GM12801 (cell line): ENCODE data around the gene FOXP1.

Experiments
- CTCF ChIP-seq: IDR thresholded peaks from one replicate; pipeline ENCODE4 v1.5.1; 2011; ENCODE audit warnings: control low read depth; ENCODE audit not compliant: insufficient read length; ENCODE audit errors: extremely low read depth

The FOXP1 gene

GRCh38 chr3:71417791-71418190 is 165.7 kb downstream of the FOXP1 start:
- TF ChIP-seq CTCF, result no peak

GRCh38 chr3:71416876-71417275 is 166.7 kb downstream of the FOXP1 start:
- TF ChIP-seq CTCF, result no peak

- TF ChIP-seq CTCF, result no peak
Measured at GRCh38 chr3:71415681-71416122, 167.8 kb downstream of the FOXP1 start.

GRCh38 chr3:71414189-71414927 is 169.2 kb downstream of the FOXP1 start:
- TF ChIP-seq CTCF, result no peak

GRCh38 chr3:71413572-71413971 is 170.0 kb downstream of the FOXP1 start:
- TF ChIP-seq CTCF, result no peak

- TF ChIP-seq CTCF, result no peak
Measured at GRCh38 chr3:71409352-71409751, 174.2 kb downstream of the FOXP1 start.

GRCh38 chr3:71408903-71409302 is 174.6 kb downstream of the FOXP1 start:
- no peak for TF ChIP-seq CTCF
